ENCODE measurements around the gene SPIRE1. TPM values are rescaled to one million over a fixed set of nuclear protein-coding genes. Genes with fewer than 3 reads are reported as not detected.
A peak's percentile ranks its signal among the peaks of the same experiment; 100 is the strongest.
"Not testable (repeated sequence)": the region's sequence is repeated elsewhere in the genome, so short reads cannot be mapped to it uniquely, and the experiment has no call there.

SPIRE1 gene
- total RNA-seq, 2 experiments from 2014 or later, result 1.3 to 1.7 TPM

DNA sequence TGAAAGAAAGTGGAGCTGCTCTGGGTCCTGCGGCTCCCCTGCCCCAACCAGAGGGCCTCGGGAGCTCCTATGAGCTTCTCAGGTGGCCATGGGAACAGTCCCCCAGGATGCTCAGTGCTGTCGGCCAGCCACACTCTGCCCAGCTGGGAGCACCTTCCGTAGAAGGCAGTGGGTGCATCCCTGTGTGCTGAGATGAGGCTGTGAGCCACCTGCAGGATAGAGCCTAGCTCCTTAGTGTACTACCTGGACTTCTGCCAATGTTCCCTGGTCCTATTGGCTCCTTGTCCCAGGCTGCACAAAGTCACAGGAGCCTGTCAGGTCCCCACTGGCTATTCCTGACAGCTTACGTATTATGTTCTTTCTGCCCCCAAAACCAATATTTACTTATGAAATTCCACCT is 234.1 kb downstream of the SPIRE1 start:
- DNase-seq, result no peak
- peaks cover 4% of the 10 kb centered on the region for H3K27me3 Mint-ChIP-seq (ENCODE audit: low read depth)
- intact Hi-C loops (cut with micrococcal nuclease), result no loop called here
- no peak overlapping the region for H3K27ac Mint-ChIP-seq
- H3K9me3 Mint-ChIP-seq, result no peaks in the 10 kb centered on the region
- H3K4me3 Mint-ChIP-seq, result no peak overlapping the region
- peaks cover 5% of the 10 kb centered on the region for H3K4me1 Mint-ChIP-seq (ENCODE audit: low read depth)
- peaks cover 3% of the 10 kb centered on the region for H3K36me3 Mint-ChIP-seq (ENCODE audit: low read depth)
- CTCF ChIA-PET, result no interaction called here

DNA sequence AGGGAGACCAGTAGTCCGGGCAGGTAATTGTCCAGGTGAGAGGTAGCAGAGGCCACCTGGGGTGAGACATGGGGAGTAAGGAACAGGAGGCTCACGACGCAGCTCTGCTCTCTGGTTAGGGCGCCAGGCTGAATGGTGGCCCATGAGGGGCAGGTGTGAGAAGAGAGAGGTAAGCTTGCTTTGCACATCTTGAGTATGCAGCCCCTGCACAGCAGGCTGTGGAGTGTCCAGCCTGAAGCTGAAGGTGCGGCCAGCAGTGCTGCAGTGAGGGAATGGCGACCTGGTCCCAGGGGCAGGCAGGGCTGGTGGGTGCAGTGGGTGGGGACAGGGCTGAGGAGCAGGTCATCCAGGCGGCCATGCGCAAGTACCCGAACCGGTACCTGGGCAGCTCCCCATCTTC is 234.5 kb downstream of the SPIRE1 start:
- peaks cover 4% of the 10 kb centered on the region for H3K27me3 Mint-ChIP-seq (ENCODE audit: low read depth)
- no peak overlapping the region for H3K4me3 Mint-ChIP-seq
- CTCF ChIA-PET, result no interaction called here

DNA sequence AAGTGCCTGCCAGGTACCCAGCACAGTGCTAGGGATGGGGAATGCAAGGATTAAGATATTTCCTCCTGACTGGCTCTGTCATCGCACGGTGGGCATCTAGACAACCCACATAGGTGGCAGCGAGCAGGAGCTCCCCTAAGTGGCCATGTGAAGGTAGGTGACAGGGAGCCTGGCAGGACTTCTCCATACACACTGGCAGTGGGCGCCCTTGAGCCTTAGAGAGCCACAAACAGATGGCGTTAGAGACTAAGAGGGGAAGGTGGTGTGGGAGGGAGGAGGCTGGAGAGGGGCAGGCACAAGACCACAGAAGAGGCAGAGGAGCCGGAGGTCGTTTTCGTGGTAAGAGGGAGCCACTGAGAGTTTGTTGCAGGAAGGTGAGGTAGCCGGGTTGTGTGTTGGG is 235.0 kb downstream of the SPIRE1 start:
- Mint-ChIP-seq H3K4me1 (ENCODE audit: low read depth) (peaks cover 5% of the 10 kb centered on the region), H3K9me3 (no peaks in the 10 kb centered on the region), H3K27ac (no peak overlapping the region), H3K4me3 (no peak overlapping the region), H3K27me3 (ENCODE audit: low read depth) (peaks cover 4% of the 10 kb centered on the region), H3K36me3 (ENCODE audit: low read depth) (peaks cover 3% of the 10 kb centered on the region)
- peak; percentile 26 for DNase-seq
- CTCF ChIA-PET, result interaction anchor here (1.0 kb wide), 1 partner anchor 31 kb away, joined by 3 read pairs; no protein-coding TSS in a partner anchor
- intact Hi-C loops (cut with micrococcal nuclease), result no loop called here

More for the DNA sequence above, 234.5 kb downstream of the SPIRE1 start:
- no peak for DNase-seq
- intact Hi-C loops (cut with micrococcal nuclease), result no loop called here
- Mint-ChIP-seq H3K4me1 (ENCODE audit: low read depth) (peaks cover 5% of the 10 kb centered on the region), H3K36me3 (ENCODE audit: low read depth) (peaks cover 3% of the 10 kb centered on the region), H3K9me3 (no peaks in the 10 kb centered on the region), H3K27ac (no peak overlapping the region)

DNA sequence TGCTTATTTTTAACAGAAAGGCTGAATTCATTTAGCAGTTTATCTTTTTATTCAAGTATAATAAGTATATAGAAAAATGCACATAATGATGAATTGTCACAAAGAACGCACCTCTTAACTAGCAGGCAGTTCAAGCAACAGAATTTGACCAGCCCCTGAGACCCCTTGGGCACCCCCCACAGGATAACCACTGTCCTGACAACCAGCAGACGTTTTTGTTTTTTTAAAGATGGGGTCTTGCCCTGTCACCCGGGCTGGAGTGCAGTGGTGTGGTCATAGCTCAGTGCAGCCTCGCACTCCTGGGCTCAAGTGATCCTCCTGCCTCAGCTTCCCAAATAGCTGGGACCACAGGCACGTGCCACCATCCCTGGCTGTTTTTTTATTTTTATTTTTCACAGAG is 236.2 kb downstream of the SPIRE1 start:
- H3K27me3 Mint-ChIP-seq (ENCODE audit: low read depth), result peaks cover 4% of the 10 kb centered on the region
- H3K4me3 Mint-ChIP-seq, result no peak overlapping the region
- CTCF ChIA-PET, result no interaction called here

DNA sequence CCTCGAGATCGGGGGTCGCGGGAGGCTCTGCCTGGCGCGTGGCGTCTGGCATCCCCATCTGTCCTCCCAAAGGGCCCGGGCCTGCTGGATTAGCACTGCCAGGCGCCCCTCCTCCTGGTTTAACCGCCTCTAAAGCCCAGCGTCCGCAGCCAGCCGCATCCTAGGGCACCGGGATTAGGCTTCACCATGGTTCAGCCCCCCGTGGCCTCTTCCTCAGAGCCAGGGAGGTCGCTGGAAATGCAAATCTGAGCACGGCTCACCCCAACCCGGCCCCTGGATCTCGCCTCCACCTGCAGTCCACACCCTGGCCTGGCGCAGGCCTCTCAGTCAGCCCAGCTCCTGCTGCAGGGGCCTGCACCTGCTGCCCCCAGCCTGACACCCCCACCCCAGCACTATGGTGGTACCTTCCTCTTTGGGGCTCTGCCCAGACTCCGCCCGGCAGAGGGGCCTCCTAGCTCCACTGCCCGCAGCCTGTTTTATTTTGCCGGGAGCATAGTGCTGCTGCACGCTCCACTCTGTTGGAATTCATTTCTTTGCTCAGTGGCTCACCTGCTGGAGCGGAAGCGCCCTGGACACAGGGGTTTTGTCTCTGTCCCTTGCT is 237.0 kb downstream of the SPIRE1 start:
- intact Hi-C loops (cut with micrococcal nuclease), result loop anchor here (1.0 kb wide), 1 partner anchor 44 kb away; the partner anchor contains the start of gene AFG3L2
- CTCF ChIA-PET, result interaction anchor here (0.5 kb wide), 1 partner anchor 36 kb away, joined by 4 read pairs; no protein-coding TSS in a partner anchor
- peaks cover 3% of the 10 kb centered on the region for H3K36me3 Mint-ChIP-seq (ENCODE audit: low read depth)
- H3K4me3 Mint-ChIP-seq, result peak overlapping the region; percentile 68
- peaks cover 4% of the 10 kb centered on the region for H3K27me3 Mint-ChIP-seq (ENCODE audit: low read depth)
- DNase-seq, result no peak
- no peaks in the 10 kb centered on the region for H3K9me3 Mint-ChIP-seq
- H3K4me1 Mint-ChIP-seq (ENCODE audit: low read depth), result peaks cover 5% of the 10 kb centered on the region
- H3K27ac Mint-ChIP-seq, result no peak overlapping the region

More for the DNA sequence above, 236.2 kb downstream of the SPIRE1 start:
- Mint-ChIP-seq H3K4me1 (ENCODE audit: low read depth) (peaks cover 5% of the 10 kb centered on the region), H3K9me3 (no peaks in the 10 kb centered on the region), H3K36me3 (ENCODE audit: low read depth) (peaks cover 3% of the 10 kb centered on the region), H3K27ac (no peak overlapping the region)
- intact Hi-C loops (cut with micrococcal nuclease), result no loop called here
- DNase-seq, result no peak

DNA sequence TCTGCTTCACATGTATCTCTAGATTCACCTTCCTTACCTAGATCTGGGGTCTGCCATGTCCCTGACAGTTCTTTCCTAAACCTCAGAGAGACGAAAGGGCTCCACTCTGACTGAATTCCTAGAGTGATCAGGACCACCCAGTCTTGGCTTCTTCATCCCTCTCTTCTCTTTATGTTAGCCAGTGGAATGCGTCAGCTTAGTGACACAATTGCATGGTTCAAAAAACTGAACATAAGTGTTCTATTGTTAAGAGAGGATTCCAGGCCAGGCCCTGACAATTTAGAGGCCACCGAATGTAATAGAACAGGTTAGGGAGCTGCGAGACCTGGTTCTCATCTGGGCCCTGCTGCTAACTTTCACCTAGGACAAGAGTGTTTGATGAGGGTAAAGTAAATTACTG is 240.2 kb downstream of the SPIRE1 start:
- Mint-ChIP-seq H3K9me3 (no peaks in the 10 kb centered on the region), H3K4me3 (no peak overlapping the region), H3K4me1 (ENCODE audit: low read depth) (peaks cover 5% of the 10 kb centered on the region), H3K27me3 (ENCODE audit: low read depth) (peaks cover 4% of the 10 kb centered on the region), H3K36me3 (ENCODE audit: low read depth) (no peaks in the 10 kb centered on the region), H3K27ac (no peak overlapping the region)
- CTCF ChIA-PET, result interaction anchor here (0.6 kb wide), 1 partner anchor 27 kb away, joined by 3 read pairs; no protein-coding TSS in a partner anchor
- intact Hi-C loops (cut with micrococcal nuclease), result no loop called here
- no peak for DNase-seq

DNA sequence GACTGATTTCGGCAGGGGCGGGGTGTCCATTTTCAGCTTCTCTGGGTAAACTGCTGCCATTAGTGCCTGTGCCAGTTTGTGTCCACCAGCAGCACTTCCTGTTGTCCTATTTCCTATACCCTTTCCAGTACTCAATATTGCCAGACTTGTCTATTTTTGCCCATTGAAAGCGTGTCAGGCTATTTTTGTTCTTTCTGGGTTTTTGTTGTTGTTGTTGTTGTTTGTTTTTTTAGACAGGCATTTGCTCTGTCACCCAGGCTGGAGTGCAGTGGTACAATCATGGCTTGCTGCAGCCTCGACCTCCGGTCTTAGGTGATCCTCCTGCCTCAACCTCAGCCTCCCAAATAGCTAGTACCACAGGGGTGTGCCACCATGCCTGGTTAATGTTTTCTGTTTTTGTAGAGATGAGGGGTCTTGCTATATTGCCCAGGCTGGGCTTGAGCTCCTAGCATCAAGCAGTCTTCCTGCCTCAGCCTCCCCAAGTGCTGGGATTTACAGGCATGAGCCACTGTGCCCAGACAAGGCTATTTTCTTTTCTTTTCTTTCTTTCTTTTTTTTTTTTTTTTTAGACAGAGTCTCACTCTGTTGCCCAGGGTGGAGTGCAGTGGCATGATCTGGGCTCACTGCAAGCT is 241.7 kb downstream of the SPIRE1 start:
- intact Hi-C loops (cut with micrococcal nuclease), result no loop called here
- DNase-seq, result no peak
- peaks cover 2% of the 10 kb centered on the region for H3K27me3 Mint-ChIP-seq (ENCODE audit: low read depth)
- H3K9me3 Mint-ChIP-seq, result no peaks in the 10 kb centered on the region
- H3K4me1 Mint-ChIP-seq (ENCODE audit: low read depth), result peaks cover 5% of the 10 kb centered on the region
- no peak overlapping the region for H3K4me3 Mint-ChIP-seq
- CTCF ChIA-PET, result interaction anchor here (0.7 kb wide), 1 partner anchor 19 kb away, joined by 3 read pairs; no protein-coding TSS in a partner anchor
- H3K27ac Mint-ChIP-seq, result no peak overlapping the region
- no peaks in the 10 kb centered on the region for H3K36me3 Mint-ChIP-seq (ENCODE audit: low read depth)

DNA sequence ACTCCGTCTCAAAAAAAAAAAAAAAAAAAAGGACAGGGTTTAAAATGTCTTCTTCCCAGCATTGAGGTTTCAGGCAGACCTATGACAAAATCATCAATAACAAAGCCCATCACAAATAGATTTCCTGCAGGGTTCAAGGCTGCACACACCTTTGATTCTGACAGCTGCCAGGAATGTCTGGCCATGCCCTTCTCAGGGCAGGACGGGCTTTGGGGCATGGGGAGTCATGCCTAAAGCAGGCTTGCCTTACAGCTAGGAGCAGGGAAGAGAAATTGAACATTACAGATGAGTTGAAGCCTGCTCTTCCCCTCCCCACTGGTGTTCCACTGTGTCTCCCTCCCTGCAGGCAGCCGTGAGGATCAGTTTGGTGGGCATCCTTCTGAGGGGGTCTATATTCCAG is 246.5 kb downstream of the SPIRE1 start:
- intact Hi-C loops (cut with micrococcal nuclease), result no loop called here
- peaks cover 15% of the 10 kb centered on the region for H3K27me3 Mint-ChIP-seq (ENCODE audit: low read depth)
- CTCF ChIA-PET, result no interaction called here
- H3K4me3 Mint-ChIP-seq, result no peak overlapping the region
- no peak overlapping the region for H3K27ac Mint-ChIP-seq
- no peak for DNase-seq
- H3K9me3 Mint-ChIP-seq, result no peaks in the 10 kb centered on the region
- peaks cover 9% of the 10 kb centered on the region for H3K4me1 Mint-ChIP-seq (ENCODE audit: low read depth)
- no peaks in the 10 kb centered on the region for H3K36me3 Mint-ChIP-seq (ENCODE audit: low read depth)

DNA sequence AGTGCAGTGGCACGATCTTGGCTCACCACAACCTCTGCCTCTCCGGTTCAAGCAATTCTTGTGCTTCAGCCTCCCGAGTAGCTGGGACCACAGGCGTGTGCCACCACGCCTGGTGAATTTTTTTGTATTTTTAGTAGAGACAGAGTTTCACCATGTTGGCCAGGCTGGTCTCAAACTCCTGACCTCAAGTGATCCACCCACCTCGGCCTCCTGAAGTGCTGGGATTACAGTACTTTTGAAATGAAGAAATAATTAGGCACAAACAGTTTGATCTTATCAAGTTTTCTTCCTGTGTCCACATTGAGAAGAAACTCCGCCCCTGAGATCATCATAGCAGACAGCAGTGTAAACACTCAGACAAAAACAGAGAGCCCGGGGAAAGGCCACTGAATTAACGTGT is 247.2 kb downstream of the SPIRE1 start:
- CTCF ChIA-PET; H3K9me3 Mint-ChIP-seq; DNase-seq; H3K36me3 Mint-ChIP-seq (ENCODE audit: low read depth); H3K27ac Mint-ChIP-seq; H3K4me3 Mint-ChIP-seq; intact Hi-C loops (cut with micrococcal nuclease): not testable (repeated sequence)
- H3K27me3 Mint-ChIP-seq (ENCODE audit: low read depth), result peaks cover 22% of the 10 kb centered on the region
- H3K4me1 Mint-ChIP-seq (ENCODE audit: low read depth), result peaks cover 13% of the 10 kb centered on the region

DNA sequence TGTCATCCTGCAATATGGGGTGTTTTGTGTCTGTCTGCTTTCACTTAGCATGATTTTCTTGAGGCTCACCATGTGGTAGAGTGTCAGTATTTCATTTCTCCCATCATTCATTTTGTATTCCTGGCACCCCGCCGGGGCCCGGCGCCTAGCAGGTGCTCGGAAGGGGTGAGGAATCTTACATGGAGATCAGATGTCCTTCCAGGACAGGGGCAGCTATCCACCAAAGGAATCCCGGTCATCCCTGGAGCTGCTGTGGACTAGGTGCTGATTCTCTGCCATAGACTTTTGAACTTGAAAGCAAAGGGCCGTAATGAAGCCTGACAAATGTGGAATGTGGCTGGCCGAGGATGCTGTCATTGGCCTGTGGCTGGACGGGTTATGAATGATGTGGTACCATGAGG is 247.8 kb downstream of the SPIRE1 start:
- H3K27me3 Mint-ChIP-seq (ENCODE audit: low read depth), result peaks cover 26% of the 10 kb centered on the region
- intact Hi-C loops (cut with micrococcal nuclease), result no loop called here
- H3K4me3 Mint-ChIP-seq, result no peak overlapping the region
- no peak overlapping the region for H3K27ac Mint-ChIP-seq
- H3K4me1 Mint-ChIP-seq (ENCODE audit: low read depth), result peaks cover 13% of the 10 kb centered on the region
- no peaks in the 10 kb centered on the region for H3K9me3 Mint-ChIP-seq
- CTCF ChIA-PET, result no interaction called here
- H3K36me3 Mint-ChIP-seq (ENCODE audit: low read depth), result no peaks in the 10 kb centered on the region
- DNase-seq, result no peak

DNA sequence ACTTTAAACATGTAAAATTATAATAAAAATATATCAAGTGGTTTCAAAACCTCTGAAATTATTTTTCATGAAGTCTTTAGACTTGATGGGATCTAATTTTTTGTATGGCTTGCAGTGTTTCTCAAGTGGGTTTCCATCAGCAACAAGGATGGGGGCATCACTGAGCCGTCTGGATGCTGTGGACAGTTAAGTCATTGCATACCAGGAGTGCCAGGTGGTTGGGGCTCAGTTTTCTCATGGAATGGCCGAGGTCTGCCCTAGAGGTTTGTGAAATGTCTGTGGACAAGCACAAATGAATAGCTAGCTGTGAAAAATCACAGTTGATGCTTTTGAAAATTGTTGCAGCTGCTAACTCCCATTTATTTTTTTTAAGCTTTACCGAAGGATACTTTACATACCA is 248.4 kb downstream of the SPIRE1 start:
- no peak for DNase-seq
- Mint-ChIP-seq H3K27me3 (ENCODE audit: low read depth) (peaks cover 30% of the 10 kb centered on the region), H3K4me3 (no peak overlapping the region), H3K9me3 (no peaks in the 10 kb centered on the region), H3K36me3 (ENCODE audit: low read depth) (no peaks in the 10 kb centered on the region), H3K27ac (no peak overlapping the region), H3K4me1 (ENCODE audit: low read depth) (peaks cover 13% of the 10 kb centered on the region)
- intact Hi-C loops (cut with micrococcal nuclease), result loop anchor here (5.0 to 10.0 kb wide), 3 partner anchors 248 to 425 kb away; partner anchors contain the start of genes CEP76, IMPA2, PSMG2 and SPIRE1
- CTCF ChIA-PET, result interaction anchor here (0.6 kb wide), 1 partner anchor 24 kb away, joined by 3 read pairs; no protein-coding TSS in a partner anchor

DNA sequence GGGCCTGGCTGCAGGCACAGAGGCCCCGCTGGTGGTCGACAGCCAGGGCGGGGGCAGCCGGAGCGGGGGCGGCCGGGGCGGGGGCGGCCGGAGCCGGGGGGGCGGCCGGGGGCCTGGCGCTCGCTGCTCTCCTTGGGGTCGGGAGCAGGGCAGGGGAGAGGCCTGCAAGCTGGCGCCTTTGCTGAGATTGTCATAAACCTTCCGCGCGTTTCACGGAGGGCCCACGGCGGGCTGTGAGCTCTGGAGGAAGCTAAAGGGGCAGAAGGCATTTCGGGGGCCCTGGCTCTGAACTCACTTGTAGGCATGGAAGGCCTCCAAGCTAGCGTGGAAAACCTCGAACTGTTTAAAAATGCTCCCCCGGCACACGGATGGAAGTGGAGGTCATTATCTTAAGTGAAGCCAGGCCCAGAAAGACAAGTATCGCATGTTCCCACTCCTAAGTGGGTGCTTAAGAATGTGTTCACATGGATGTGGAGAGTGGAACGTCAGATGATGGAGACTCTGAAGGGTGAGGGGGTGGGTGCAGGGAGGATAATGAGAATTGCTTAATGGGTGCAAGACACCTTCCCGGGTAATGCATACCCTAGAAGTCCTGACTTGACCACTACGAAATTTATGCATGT is 249.5 kb downstream of the SPIRE1 start:
- DNase-seq, result no peak
- no peaks in the 10 kb centered on the region for H3K36me3 Mint-ChIP-seq (ENCODE audit: low read depth)
- H3K9me3 Mint-ChIP-seq, result no peaks in the 10 kb centered on the region
- peaks cover 38% of the 10 kb centered on the region for H3K27me3 Mint-ChIP-seq (ENCODE audit: low read depth)
- CTCF ChIA-PET, result interaction anchor here (1.0 kb wide), 1 partner anchor 11 kb away, joined by 3 read pairs; no protein-coding TSS in a partner anchor
- H3K27ac Mint-ChIP-seq, result no peak overlapping the region
- H3K4me1 Mint-ChIP-seq (ENCODE audit: low read depth), result peaks cover 13% of the 10 kb centered on the region
- H3K4me3 Mint-ChIP-seq, result peak overlapping the region; percentile 72
- intact Hi-C loops (cut with micrococcal nuclease), result loop anchor here (5.0 to 10.0 kb wide), 3 partner anchors 249 to 424 kb away; partner anchors contain the start of genes CEP76, IMPA2, PSMG2 and SPIRE1

Data from activated naive CD4-positive, alpha-beta T cell treated with anti-CD3 and anti-CD28 coated beads for 36 hours (primary cell).